ENCODE results near the gene UXT.

- TF ChIP-seq EP300 (conservative IDR thresholded peaks at IDR 0.05; ENCODE audit: poor library complexity, severe bottlenecking) (no peak), EZH2 (IDR thresholded peaks at IDR 0.05; ENCODE audit: borderline replicate concordance, insufficient read depth, low read length, poor library complexity, severe bottlenecking) (no peak)
Measured at GRCh38 chrX:47612418-47612817, 46.6 kb downstream of the UXT start.
